Activated CD8-positive, alpha-beta memory T cell treated with anti-CD3 and anti-CD28 coated beads for 4 hours (primary cell): Measurements from ENCODE around the gene ALG3.
"Not testable (repeated sequence)": the region's sequence is repeated elsewhere in the genome, so short reads cannot be mapped to it uniquely, and the experiment has no call there.

Experiments used
- DNase-seq, 2 donors: peaks; one replicate each; pipeline ENCODE4 v3.0.0-alpha.2; 2020; ENCODE audit warnings: low read depth in 2 of 2

ALG3 gene

GRCh38 chr3:184248454-184249411 lies at the start of gene ALG3:
ALG3 (minus strand) TSS chr3:184248962; CDS start chr3:184248940, 22 bp downstream.
- peak; percentile 73 to 77 for DNase-seq

GRCh38 chr3:184296616-184297015 lies 47.9 kb upstream of the ALG3 start:
- no peak for DNase-seq

- no peak for DNase-seq
Measured at GRCh38 chr3:184295771-184296170, 47.0 kb upstream of the ALG3 start.

GRCh38 chr3:184291738-184292445 lies 43.1 kb upstream of the ALG3 start:
- no peak for DNase-seq

DNA sequence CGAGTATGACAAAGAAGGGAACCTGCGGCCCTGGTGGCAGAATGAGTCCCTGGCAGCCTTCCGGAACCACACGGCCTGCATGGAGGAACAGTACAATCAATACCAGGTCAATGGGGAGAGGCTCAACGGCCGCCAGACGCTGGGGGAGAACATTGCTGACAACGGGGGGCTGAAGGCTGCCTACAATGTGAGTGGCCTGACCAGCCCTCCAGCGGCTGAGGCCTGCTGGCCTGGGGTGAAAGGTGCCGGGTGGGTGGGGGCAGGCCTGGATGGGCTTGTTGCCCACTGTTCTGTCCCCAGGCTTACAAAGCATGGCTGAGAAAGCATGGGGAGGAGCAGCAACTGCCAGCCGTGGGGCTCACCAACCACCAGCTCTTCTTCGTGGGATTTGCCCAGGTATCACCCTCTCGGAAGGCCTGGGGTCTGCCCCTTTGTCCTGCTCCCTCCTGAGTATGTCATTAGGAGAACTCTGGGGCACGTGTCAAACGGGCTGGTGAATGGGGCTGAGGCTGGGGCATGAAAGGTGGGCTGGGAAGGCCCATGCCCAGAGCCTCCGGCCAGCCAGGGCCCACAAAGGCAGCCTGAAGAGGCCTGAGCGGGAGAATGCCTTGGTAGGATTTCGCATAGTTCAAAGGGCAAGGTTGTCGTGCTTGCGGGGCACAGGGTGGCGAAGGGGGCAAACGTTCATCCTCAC lies 42.4 kb upstream of the ALG3 start:
- DNase-seq, result no peak

DNA sequence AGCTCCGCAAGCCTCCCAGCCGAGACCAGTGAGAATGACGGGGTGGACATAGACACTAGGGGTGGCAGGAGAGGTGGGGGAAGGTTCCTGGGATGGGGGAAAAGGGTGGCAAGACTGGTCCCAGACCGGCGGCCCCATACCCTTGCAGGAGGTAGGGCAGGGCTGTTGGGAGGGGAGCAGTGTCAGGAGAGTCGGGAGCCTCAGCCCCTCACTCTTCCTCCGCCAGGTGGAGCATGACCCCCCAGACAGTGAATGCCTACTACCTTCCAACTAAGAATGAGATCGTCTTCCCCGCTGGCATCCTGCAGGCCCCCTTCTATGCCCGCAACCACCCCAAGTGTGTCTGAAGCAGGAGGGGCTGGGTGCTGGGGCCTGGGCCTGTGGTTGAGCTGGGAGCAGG lies 41.6 kb upstream of the ALG3 start:
- no peak for DNase-seq

DNA sequence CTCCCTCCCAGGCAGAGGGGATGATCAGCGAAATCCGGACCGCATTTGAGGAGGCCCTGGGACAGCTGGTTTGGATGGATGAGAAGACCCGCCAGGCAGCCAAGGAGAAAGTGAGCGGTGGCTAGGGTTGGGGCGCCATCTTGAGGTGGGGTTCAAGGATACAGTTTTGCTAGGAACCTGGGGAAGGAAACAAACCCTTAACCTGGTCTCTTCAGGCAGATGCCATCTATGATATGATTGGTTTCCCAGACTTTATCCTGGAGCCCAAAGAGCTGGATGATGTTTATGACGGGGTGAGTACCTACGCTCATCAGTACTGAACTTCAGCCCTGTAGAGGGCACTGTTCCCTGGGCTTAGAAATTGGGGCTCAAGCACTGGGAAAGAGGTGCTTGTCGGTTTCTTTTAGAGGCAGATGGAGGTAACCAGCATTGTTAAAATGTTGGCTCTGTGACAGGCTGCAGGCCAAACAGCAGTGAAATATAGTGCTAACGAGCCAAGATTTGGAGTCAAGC lies 40.7 kb upstream of the ALG3 start:
- peak; percentile 36 to 39 for DNase-seq

DNA sequence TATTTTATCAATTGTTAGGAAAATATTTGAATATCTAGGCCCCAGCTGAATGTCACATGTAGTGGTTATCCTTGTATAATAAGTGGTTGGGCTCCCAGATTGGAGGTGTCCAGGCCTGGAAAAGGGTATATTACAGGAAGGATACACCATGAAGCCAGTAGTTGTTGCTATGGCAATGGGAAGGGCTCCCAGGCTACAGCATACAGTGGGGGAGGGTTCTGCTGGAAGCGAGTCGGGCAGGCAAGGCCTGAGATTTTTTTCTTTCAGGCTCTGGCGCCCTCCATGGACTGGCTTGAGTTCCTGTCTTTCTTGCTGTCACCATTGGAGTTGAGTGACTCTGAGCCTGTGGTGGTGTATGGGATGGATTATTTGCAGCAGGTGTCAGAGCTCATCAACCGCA lies 35.9 kb upstream of the ALG3 start:
- DNase-seq, result no peak

DNA sequence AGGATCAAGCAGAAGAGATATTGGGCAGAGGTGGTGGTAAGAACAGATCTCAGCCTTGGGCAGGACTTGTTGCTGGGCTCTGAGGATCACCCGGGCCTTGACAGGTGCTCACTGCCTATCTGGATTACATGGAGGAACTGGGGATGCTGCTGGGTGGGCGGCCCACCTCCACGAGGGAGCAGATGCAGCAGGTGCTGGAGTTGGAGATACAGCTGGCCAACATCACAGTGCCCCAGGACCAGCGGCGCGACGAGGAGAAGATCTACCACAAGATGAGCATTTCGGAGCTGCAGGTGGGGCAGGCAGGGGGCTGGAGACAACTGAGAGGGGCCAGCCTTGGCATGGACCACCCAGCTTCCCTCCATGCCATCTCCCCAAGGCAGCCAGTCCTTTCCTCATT lies 34.9 kb upstream of the ALG3 start:
- DNase-seq, result no peak

- no peak for DNase-seq
Measured at GRCh38 chr3:184282941-184283340, 34.2 kb upstream of the ALG3 start.

DNA sequence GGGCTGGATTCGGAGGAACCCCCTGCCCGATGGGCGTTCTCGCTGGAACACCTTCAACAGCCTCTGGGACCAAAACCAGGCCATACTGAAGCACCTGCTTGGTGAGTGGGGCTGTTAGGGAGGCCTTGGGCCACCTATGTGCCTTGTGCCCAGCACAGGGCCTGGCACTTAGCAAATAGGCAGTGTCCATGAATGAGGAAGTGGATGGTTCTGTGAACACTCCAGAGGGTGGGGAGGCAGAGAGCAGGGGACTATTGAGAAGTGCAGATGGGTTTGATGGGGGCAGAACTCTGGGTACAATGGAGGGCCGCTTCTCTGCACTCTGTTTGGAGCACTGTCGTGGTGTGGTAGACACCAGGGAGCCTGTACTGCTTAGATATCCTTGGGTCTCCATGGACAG lies 28.6 kb upstream of the ALG3 start:
- no peak for DNase-seq

DNA sequence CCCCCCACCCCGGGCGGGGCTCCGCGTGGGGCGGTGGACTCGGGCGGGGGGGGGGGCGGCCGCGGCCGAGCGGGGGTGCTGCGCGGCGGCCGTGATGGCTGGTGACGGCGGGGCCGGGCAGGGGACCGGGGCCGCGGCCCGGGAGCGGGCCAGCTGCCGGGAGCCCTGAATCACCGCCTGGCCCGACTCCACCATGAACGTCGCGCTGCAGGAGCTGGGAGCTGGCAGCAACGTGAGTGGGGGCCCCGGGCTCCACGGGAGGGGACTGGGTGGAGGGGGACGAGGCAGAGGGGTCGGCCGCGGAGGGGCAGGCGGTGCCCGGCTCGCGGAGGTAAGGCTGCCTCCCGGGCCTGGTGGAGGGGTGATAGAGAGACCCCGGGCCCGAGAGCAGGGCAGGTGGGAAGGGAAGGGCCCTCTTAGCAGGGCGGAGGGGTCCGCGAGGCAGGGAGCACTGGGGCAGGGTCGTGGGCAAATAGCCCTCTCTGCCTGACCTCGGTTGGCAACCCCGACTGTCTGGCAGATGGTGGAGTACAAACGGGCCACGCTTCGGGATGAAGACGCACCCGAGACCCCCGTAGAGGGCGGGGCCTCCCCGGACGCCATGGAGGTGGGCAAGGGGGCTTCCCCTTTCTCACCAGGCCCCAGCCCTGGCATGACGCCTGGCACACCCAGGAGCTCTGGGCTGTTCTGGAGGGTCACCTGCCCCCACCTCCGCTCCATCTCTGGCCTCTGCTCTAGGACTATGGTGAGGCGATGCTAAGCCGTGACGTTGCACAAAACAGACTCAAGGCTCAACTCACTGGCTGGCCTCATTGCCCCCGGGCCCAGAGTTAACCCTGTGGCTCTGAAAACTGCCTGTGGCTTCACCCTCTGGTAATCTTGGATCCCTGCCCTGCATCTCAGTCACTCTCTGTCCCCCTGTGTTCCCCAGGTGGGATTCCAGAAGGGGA lies 27.5 kb upstream of the ALG3 start, which contains the start of gene ECE2:
TSS of gene ECE2 (plus strand) at position 62 of the 950 bp plus-strand sequence. CDS start at position 194, 132 bp downstream.
- no peak for DNase-seq

- DNase-seq, result no peak
Measured at GRCh38 chr3:184275381-184275701, 26.6 kb upstream of the ALG3 start.

- no peak for DNase-seq
Measured at GRCh38 chr3:184272269-184272668, 23.5 kb upstream of the ALG3 start.

GRCh38 chr3:184267249-184267648 lies 18.5 kb upstream of the ALG3 start:
- not testable (repeated sequence) for DNase-seq

GRCh38 chr3:184262764-184263179 lies 14.0 kb upstream of the ALG3 start:
- DNase-seq, result no peak

GRCh38 chr3:184261854-184262763 lies 13.3 kb upstream of the ALG3 start:
- DNase-seq, result no peak

DNA sequence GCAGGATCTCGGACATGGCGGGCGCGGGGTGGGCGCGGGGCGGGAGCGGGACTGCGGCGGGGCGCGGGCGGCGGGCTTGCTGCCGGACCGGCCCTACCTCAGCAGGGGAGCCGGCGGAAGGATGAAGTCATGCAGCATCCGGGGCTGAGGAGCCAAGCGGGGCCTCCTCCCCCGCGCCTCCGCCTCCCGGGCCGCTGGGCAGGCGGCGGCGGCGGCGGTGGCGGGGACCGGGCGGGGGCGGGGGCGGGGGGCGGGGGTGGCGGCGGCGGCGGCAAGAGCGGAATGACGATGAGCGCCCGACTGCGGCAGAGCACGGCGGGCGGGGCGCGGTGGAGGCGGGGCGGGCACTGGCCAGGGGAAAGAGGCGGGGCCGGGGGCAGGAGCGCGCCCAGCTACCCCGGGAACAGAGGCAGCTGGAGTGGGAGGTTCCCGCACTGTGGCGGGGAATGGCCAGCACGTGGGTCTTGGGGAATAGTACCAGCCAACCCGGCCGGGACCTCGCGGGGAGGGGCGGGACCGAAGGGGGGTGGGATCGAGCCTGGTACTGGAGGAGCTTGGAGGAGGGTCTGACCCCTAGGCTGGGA lies 12.6 kb upstream of the ALG3 start, which contains the start of gene CAMK2N2:
TSS of gene CAMK2N2 (minus strand) at position 284 of the 584 bp plus-strand sequence. CDS start at position 16, 268 bp downstream.
- no peak for DNase-seq

- DNase-seq, result no peak
Measured at GRCh38 chr3:184260724-184261269, 12.0 kb upstream of the ALG3 start.
